HG03139 (cell line): Measurements from ENCODE around the gene SOX18.

Experiments used
- ATAC-seq: cut with Tn5 transposase; IDR thresholded peaks from one replicate; pipeline ENCODE4 v1.9.1; 2021; ENCODE audit not compliant: unreplicated experiment

Gene SOX18

GRCh38 chr20:64069209-64069613 is 19.8 kb upstream of the SOX18 start:
- no peak for ATAC-seq

DNA sequence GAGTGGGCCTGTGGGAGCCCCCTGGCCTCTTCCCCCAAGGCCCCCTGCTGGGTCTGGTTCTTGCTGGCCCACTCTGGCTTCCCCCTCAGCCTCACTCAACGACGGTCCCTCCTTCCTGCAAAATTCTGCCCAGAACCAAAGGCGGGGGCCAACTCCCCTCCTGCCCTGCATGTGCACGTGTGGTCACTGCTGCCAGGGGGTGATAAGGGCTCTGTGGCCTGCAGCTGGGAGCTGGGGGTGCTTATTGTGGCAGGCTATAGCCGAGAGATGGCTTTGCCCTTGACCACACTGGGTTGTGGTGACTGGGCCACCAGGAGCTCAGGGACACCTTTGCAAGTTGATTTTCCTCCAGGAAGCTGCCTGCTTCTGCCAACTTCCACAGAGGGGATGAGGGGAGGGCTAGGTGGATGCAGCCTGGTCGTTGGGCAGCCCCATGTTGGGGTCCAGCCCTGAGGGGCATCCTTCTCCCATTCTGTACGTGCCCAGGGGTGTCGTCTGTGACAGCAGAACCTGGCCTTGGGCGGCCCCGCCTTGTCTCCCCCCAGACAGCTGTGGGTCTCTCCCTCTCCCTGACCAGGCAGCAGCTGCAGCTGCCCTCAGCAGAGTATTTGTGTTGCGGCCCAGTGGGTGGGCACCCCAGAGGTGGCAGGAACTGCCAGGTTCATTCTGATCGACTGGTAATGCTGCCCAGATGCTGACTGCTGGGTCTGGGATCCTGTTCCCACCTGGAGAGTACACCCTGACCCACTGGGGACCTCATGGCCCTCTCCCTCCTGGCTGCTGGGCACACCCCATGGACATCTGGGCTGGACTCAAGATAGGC is 19.2 kb upstream of the SOX18 start:
- ATAC-seq: no peak

DNA sequence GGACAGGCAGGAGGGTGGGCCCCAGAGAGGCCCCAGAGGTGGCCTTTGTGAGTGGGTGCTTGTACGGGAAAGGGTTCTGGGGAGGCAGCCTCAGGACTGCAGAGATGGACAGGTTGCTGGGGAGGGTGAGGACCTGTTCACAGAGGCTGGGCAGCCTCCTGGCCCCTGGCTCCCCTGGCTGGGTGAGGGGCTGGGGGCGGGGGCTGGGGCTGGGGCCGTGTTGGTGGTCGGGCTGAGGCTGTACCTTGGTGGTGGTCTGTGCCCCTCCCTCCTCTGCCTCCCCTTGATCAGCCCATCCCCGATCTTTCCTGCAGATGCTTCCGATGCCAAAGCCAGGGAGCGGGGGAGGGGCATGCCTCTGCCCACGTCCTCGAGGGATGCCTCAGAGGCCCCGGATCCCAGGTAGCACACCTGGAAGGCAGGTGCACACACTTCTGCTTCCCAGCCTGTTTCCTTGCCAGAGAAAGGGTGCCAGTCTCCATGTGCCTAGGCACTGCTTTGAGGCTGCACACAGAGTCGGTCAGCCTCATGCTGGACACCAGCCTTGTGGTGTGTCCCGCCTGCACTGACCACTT is 18.4 kb upstream of the SOX18 start:
- no peak for ATAC-seq

DNA sequence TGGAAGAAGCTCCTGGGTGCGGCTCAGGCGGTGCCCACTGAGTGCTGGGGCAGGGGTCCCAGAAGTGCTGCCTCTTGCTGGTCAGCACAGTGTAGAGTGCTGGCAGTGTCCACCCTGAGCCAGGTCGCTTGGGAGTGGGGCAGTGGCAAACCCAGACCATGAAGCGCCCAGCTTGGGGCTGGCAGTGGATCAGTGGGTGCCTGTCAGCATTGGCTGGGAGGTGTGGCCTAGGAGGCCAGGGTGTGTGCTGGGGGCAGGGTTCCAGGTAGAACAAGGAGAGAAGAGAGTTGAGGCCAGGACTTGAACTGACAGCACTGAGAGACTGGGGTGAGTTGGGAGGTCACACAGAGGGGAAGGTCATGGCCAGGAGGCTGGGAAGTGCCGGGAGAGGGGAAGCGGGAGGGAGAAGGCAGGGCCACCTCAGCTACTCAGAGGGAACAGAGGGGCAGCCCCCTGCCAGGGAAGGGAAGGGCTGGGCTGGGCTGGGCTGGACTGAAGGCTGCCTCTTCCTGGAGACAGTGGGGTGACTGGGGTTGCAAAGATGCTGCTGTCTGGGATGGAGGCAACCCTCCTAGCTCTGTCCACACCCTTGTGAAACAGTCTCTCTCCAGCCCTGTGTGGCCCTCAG is 17.7 kb upstream of the SOX18 start:
- ATAC-seq: no peak

DNA sequence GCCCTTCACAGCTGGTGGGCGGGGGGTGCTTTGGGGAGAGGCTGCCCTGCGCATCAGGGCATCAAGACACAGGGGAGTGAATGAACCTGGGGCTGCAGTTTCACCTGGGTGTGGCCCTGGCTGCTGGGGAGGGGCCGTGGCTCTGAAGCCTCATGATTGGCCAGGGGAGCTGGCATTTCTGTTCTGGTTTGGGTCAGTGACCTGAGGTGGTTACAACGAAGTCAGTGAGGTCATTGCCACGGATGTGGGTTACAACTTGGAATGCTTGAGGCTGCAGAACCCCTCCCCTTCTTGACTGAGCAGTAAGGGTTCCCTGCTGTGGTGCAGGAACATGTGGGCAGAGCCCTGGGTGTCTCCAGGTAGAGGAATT is 16.5 kb upstream of the SOX18 start:
- no peak for ATAC-seq

- no peak for ATAC-seq
Observed at GRCh38 chr20:64065062-64065973, 15.9 kb upstream of the SOX18 start.

DNA sequence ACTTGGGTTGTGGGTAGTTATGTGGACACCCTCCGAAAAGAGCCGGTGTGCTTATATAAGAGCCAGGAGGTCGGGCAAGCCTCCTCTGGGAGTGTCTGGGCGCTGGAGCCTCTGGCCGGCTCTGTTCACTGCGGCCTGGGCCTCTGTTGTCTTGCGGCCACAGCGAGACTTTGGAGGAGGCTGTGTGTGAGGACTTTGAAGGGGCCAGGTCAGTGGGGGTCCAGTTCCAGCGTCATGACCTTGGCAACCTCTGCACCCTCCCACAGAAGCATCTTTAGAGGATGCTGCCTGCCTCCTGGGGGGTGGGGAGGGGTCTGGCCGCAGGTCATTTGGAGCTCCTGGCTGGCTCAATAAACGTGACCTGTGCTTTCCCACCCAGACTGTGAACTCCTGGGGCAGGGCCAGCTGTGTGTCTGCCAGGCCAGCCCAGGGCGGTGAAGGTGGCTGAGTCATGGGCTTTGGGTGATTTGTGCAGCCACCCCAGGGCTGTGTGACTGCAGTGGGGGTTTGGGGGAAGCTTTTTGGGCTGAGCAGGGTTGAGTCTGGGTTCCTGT is 14.8 kb upstream of the SOX18 start:
- ATAC-seq: no peak

DNA sequence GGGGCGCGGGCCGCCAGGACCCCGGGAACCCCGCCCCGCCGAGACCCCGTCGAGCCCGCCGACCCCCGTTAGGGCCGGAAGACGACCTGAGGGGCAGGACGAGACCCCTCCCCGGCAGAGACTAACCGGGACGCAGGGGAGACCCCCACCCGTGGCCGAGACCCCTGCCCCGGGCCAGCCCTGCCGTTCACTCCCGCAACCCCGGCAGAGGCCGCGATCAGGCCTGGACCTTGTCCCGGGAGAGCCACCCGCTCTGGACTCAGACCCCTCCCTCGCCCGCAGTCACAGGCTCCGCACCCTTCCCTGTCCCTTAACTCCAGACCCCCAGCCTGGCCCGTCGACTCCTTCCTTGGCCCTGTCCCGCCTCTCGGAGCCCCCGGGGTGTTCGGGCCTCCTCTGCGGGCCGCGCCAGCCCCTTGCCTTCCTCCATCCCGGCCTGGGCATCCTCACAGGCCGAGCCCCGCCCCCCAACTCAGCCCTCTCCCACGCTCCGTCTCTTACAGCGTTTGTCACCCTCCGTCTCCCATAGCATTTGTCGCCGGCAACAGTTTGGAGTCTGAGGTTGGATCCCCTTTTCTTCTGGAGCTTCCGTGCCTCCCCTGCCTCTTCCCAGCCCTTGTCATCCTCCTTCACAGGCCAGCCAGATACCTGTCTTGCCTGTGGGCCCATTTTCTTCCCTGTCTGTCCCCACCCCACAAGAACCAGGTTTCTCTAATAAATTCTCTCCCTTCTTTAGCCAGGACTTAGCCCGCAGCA is 14.1 kb upstream of the SOX18 start:
- ATAC-seq: no peak

DNA sequence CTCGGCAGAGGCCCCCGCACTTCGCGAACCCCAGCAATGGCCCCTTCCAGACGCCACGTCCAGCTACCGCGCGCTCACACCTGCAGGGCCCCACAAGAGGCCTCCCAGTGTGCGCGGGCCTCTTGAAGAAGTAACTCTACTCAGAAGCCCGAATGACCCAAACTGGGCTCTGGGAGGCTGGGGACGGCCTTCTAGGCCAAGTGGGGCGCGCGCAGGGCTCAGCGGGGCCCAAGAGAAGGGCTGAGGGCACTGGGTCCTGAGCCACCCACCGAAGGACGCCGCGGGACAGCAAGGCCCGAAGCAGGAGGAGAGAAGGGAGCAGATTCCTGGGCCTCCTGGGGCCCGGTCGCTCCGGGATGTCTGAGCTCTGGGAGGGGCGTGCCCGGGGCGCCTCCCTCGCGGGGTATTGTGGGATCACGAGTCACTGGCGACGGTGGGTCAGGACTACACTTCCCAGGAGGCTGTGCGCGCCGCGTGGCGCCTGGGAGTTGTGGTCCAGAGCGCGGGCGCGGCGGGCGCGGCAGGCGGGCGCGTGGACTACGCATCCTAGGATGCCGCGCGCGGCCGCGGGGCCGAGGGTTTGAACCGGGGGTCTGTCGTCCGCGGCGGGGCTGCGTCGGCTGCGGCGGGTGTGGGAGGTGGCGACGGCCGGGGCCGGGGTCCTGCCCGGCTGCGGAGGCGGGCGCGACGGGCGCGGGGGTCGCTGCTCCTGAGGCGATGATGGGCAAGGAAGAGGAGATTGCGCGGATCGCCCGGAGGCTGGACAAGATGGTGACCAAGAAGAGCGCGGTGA is 13.4 kb upstream of the SOX18 start, which contains the start of gene TCEA2:
Gene TCEA2 (plus strand): TSS at position 603 of the 793 bp plus-strand sequence. CDS start 115 bp downstream, at position 718.
- peak; percentile 76 for ATAC-seq

DNA sequence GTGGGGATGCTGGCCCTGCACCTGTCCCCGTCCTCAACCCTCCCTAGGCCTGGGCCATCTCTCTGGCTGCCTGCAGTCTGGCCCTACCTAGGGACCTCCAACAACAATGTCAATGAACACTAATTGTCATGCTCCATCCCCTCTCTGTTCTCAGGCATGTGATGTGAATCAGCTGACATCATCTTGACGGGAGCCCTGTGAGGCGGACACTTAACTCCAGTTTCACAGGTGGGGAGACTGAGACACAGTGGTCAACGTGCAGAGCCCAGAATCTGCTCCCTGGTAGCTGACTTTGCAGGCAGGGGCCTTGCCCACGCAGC is 12.8 kb upstream of the SOX18 start:
- ATAC-seq: no peak

GRCh38 chr20:64058536-64058935 is 9.1 kb upstream of the SOX18 start:
- no peak for ATAC-seq

GRCh38 chr20:64057628-64058498 is 8.4 kb upstream of the SOX18 start:
- no peak for ATAC-seq

DNA sequence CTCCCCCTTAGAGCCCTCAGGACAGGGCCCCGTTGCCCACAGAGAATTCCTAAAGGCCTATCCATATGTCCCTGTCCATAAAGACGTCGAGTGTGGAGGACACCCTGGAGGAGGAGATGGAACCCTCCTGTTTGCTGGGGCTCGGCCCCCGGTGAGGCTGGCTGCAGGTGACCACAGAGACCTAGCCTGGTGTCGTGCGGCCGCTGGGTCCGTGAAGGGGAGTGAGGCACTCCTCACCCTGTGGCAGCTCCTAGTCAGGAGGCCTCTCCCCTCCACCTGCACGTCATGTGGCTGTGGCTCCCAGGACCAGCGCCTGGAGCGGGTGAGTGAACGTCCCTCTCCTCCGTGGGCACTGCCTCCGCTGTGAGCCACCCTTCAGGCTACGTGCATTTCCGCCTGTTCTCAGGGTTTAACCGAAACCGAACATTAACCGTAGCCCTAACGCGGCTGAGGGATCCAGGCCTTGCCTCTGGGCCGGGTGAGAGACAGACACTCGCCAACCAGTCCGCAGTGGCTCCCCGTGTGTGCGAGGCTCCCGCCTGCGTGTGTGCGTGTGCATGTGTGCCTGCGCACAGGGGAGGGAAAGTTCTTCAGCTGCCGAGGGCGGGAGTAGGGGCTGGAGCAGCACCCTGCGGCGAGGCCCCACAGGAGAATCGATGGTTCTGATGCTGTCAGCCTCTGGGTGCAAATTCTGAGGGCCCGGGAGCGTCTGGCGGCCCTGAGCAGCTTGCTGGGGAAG is 7.6 kb upstream of the SOX18 start:
- no peak for ATAC-seq

DNA sequence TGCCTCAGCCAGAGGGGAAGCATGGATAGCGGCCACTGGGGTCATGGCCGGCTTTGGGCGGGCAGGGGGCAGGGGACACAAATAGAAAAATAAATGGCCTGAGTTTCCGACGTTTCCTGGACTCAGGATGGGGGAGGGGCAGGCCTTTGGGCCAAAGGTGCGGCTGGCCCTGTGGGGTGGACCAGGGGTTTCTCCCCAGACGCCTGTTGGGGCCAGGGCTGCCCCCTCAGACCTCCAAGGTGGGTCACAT is 7.1 kb upstream of the SOX18 start:
- no peak for ATAC-seq

DNA sequence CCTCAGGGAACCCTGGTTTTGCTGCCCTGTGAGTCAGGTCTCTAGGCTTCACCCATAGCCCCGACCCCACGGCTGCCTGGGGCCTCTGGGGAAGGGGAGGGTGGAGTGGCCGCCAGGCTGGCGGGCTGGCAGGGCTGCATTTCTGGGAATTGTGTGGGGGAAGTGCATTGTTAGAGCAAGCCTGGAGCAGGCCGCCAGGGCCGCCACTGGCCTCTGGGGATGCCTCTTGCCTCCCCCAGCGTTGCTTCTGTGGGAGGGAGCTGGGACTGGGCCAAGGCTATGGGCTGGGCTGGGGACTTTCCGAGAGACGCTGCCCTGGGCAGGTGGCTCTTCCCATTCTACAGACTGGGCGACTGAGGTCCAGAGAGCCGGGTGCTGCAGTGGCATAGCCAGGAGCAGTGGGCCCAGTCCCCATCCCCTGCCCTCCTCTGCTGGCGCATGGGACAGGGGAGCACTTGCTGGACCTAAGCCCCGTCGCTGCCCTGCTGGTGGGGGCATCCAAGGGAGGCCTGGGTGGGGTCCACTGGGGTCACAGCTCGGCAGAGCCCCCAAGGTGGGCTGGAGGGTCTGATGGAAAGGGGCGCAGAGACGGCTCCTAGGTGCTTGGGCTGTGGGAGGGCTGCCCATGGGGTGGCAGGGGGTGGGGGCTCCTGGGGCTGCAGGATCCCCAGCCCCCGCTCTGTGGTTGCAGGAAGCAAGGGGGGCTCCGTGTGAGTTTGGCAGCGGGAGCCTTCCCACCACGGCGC is 6.6 kb upstream of the SOX18 start:
- no peak for ATAC-seq

DNA sequence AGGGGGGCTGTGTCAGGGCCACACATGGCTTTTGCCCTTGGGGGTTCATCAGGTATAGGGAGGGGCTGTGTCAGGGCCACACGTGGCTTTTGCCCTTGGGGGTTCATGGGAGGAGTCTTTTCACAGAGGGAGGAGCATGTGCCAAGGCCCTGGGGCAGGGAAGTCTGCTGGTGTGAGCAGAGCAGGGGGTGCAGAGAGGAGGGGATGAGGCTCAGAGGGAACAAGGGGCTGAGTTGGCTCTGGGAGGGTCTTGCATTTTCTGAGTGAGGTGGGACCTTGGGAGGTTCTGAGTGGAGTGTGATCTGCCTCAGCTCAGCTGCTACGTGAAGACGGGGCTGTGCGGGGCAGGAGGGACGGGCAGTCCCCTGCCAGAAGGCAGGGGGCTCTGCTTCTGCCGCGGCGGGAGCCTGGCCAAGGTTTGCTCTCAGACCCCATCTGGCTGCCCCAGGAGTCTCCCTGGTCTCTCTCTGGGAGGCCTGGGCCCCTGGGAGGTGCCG is 6.0 kb upstream of the SOX18 start:
- ATAC-seq: no peak
